Activated T-helper 1 cell treated with anti-CD3 and anti-CD28 coated beads, Interleukin-2, amount 50 U/mL, for 16 hours (primary cell): Measurements from ENCODE around the gene PCDHGA6.
"Not testable (repeated sequence)": the region's sequence is repeated elsewhere in the genome, so short reads cannot be mapped to it uniquely, and the experiment has no call there.

Experiments
- DNase-seq, 2 donors: peaks; one replicate each; pipeline ENCODE4 v3.0.0-alpha.2; 2020; ENCODE audit warnings: low read depth in 1 of 2, low spot score in 1 of 2

Gene PCDHGA6

DNA sequence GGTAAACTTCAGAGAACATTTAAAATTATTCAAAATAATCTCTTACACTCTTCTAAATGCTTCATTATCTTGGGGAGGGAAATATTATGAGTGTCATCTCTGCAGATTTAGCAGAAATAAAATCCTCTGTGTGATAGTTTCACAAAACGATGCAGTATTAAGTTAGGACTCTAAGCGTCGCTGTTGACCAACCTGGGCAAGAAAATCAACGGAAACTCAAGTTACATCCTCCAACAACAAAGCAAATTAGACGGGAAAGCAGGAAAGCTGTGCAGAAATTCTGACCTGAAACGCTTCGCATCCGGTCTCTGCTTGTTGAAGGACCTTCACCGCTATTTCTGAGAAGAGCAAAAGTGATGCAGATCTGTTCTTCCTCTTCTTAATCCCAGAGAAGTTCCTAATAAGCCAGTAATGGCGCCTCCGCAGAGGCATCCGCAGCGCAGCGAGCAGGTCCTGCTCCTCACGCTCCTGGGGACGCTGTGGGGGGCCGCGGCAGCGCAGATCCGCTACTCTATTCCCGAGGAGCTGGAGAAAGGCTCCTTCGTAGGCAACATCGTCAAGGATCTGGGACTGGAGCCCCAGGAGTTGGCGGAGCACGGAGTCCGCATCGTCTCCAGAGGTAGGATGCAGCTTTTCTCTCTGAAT is at the start of gene PCDHGA6:
TSS of gene PCDHGA6 (plus strand) at position 219 of the 645 bp plus-strand sequence. CDS start at position 412, 193 bp downstream.
- no peak for DNase-seq

DNA sequence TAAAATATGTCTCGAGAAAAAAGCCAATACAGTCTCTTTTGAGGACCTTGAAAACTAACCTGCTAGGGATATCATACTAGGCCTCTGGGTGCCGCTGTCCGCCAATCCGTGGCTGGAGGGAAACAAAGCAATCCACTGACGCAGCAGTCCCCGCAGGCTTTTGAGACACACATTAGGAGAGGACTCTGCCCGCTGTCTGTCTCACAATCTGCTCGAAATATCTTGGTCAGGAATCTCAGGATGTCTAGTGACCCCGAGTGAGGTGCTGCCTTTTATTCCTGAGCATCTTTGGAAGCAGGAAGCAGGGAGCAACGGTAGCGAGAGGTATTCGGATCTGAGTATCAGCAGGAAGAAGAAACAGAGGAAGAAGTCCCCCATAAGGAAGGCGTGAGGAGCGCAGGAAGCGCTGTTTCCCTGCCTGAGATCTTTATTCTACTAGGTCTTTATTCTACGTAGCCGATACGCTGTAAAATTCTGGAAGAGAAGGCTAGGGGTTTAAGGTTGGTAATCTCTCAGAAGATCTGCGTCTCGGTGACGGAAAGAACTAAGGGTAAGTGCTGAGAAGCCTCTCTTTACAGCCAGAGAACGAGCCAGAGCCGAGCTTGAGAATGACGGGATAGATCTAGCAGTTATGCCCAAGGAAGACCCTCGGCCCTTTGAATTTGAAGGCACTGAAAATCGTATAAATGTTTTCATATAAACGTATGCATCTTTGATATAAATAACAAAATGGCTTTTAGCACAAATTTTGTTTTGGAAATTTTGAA is 47.4 kb upstream of the PCDHGA6 start:
- peak; percentile 33 to 45 for DNase-seq

GRCh38 chr5:141328231-141328630 is 45.5 kb upstream of the PCDHGA6 start:
- DNase-seq: no peak

DNA sequence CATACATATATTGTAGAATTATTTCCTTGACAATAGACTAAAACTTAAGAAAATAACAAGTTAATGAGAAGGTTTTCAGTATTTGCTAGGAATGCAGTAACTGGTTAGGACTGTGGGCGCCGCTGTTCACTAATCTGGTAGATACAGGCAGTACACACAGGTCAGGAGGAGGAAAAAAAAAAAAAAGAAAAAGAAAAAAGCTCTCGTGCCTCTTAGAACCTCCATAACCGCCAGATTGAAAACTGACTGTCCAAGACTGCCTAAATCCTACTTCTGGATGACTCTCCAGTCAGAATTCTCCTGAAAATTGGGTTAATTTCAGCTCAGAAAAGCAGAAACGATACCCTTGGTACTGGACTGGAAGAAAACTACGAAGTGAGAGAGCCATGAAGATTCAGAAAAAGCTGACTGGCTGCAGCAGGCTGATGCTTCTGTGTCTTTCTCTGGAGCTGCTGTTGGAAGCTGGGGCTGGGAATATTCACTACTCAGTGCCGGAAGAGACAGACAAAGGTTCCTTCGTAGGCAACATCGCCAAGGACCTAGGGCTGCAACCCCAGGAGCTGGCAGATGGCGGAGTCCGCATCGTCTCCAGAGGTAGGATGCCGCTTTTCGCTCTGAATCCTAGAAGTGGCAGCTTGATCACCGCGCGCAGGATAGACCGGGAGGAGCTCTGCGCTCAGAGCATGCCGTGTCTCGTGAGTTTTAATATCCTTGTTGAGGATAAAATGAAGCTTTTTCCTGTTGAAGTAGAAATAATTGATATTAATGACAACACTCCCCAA is 43.2 kb upstream of the PCDHGA6 start, which contains the start of gene PCDHGA1:
TSS of gene PCDHGA1 (plus strand) at position 216 of the 782 bp plus-strand sequence.
- DNase-seq: no peak

GRCh38 chr5:141332571-141332970 is 41.1 kb upstream of the PCDHGA6 start:
- DNase-seq: not testable (repeated sequence)

GRCh38 chr5:141338538-141339306 is 35.0 kb upstream of the PCDHGA6 start, which contains the start of gene PCDHGA2:
Gene PCDHGA2, plus strand, starts transcription at chr5:141338760.
- no peak for DNase-seq

DNA sequence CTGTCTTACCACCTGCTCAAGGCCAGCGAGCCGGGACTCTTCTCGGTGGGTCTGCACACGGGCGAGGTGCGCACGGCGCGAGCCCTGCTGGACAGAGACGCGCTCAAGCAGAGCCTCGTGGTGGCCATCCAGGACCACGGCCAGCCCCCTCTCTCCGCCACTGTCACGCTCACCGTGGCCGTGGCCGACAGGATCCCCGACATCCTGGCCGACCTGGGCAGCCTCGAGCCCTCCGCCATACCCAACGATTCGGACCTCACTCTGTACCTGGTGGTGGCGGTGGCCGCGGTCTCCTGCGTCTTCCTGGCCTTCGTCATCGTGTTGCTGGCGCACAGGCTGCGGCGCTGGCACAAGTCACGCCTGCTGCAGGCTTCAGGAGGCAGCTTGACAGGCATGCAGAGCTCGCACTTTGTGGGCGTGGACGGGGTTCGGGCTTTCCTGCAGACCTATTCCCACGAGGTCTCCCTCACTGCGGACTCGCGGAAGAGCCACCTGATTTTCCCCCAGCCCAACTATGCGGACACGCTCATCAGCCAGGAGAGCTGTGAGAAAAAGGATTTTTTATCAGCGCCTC is 32.8 kb upstream of the PCDHGA6 start:
- DNase-seq: not testable (repeated sequence)

DNA sequence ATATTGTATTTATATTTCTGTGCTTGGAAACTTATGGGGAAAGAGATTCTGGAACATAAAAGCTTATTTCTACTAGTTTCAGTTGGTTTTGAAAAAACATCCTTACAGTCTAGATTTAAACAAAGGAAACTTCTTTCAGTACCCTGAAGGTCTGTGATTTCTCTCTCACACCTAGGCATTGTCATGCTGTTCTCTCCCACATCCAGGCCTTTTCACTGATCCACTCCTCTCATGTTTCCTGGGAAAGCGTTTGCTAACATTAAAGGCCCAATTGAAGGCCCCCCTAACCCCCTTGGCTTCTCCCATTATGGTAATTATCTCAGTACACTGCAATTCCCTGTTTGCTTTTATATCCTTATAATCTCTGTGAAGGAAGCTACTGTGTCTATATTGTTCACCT is 30.9 kb upstream of the PCDHGA6 start:
- DNase-seq: no peak

GRCh38 chr5:141343242-141343952 is 30.3 kb upstream of the PCDHGA6 start, which contains the start of gene PCDHGA3:
Gene PCDHGA3, plus strand, starts transcription at chr5:141343829. Its CDS starts 205 bp downstream, at chr5:141344034.
- no peak for DNase-seq

DNA sequence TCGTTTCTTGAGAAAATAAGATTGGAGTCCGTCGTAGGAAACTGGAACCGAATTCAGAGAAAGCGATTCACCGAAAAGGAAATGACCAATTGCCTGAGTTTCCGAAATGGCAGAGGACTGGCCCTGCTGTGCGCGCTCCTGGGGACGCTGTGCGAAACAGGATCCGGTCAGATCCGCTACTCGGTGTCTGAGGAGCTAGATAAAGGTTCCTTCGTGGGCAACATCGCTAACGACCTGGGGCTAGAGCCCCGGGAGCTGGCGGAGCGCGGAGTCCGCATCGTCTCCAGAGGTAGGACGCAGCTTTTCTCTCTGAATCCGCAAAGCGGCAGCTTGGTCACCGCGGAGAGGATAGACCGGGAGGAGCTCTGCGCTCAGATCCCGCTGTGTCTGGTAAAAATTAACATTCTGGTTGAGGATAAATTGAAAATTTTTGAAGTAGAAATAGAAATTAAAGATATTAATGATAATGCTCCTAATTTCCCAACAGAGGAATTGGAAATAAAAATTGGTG is 29.7 kb upstream of the PCDHGA6 start:
- no peak for DNase-seq

GRCh38 chr5:141345327-141345726 is 28.4 kb upstream of the PCDHGA6 start:
- DNase-seq: no peak

DNA sequence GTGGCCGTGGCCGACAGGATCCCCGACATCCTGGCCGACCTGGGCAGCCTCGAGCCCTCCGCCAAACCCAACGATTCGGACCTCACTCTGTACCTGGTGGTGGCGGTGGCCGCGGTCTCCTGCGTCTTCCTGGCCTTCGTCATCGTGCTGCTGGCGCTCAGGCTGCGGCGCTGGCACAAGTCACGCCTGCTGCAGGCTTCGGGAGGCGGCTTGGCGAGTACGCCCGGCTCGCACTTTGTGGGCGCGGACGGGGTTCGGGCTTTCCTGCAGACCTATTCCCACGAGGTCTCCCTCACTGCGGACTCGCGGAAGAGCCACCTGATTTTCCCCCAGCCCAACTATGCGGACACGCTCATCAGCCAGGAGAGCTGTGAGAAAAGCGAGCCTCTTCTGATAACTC is 27.7 kb upstream of the PCDHGA6 start:
- DNase-seq: not testable (repeated sequence)

DNA sequence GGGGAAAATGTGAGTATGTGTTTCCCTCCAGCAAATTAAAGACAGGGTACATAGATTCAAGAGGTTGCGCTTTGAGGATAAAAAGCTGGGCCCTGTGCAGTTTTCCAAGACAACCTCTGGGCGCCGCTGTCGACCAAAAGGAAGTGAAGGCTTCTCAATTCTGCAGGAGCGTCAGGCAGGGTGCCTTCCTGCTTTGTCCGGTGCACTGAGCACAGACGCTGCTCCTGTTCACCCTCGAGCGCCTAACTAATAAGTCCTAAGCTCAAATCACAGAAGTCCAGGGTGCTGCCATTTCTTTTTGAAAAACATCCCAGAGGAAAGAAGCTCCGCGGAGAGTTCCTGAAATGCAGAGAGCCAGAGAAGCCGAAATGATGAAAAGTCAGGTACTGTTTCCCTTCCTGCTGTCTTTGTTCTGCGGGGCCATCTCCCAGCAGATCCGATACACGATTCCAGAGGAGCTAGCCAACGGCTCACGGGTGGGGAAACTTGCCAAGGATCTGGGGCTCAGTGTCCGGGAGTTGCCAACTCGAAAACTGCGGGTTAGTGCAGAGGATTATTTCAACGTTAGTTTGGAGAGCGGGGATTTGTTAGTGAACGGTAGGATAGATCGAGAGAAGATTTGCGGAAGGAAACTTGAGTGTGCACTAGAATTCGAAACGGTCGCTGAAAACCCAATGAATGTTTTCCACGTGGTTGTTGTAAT is 23.6 kb upstream of the PCDHGA6 start, which contains the start of gene PCDHGB1:
TSS of gene PCDHGB1 (plus strand) at position 183 of the 703 bp plus-strand sequence. CDS start at position 345, 162 bp downstream.
- DNase-seq: no peak

DNA sequence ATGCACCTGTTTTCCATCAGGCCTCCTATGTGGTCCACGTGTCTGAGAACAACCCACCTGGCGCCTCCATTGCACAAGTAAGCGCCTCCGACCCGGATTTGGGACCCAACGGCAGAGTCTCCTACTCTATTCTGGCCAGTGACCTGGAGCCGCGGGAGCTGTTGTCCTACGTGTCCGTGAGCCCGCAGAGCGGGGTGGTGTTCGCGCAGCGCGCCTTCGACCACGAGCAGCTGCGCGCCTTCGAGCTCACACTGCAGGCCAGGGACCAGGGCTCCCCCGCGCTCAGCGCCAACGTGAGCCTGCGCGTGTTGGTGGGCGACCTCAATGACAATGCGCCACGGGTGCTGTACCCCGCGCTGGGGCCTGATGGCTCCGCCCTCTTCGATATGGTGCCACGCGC is 22.1 kb upstream of the PCDHGA6 start:
- DNase-seq: no peak

DNA sequence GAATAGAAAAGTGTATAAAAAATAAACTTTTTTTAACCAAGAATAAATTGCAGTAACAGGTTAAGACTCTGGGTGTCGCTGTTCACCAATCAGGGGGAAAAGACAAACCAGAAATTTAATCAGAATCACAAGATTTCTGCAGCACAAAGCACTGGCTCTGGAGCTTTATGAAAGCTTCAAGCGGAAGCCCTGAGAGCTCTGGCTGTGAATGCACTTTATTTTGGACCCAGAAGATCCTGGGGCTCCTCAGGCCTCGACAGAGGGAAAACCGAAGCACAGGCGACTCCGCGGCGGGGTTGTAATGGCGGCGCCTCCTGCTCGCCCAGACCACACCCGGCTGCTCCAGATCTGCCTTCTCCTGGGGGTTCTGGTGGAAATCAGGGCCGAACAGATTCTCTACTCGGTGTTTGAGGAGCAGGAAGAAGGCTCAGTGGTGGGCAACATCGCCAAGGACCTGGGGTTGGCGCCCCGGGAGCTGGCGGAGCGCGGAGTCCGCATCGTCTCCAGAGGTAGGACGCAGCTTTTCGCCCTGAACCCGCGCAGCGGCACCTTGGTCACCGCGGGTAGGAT is 18.7 kb upstream of the PCDHGA6 start, which contains the start of gene PCDHGA4:
TSS of gene PCDHGA4 (plus strand) at position 122 of the 570 bp plus-strand sequence. CDS start at position 209, 87 bp downstream.
- DNase-seq: no peak

GRCh38 chr5:141355641-141356040 is 18.1 kb upstream of the PCDHGA6 start:
- no peak for DNase-seq

GRCh38 chr5:141356133-141356532 is 17.6 kb upstream of the PCDHGA6 start:
- no peak for DNase-seq

GRCh38 chr5:141356950-141357349 is 16.7 kb upstream of the PCDHGA6 start:
- DNase-seq: no peak
